ENCODE data around the gene LRMDA. TPM values are rescaled to one million over a fixed set of nuclear protein-coding genes. Genes with fewer than 3 reads are reported as not detected.

LRMDA gene
- polyA plus RNA-seq, 1 donor (not counting 4 experiments of a cell fraction or from before 2014, with no cell fraction given) = not detected

DNA sequence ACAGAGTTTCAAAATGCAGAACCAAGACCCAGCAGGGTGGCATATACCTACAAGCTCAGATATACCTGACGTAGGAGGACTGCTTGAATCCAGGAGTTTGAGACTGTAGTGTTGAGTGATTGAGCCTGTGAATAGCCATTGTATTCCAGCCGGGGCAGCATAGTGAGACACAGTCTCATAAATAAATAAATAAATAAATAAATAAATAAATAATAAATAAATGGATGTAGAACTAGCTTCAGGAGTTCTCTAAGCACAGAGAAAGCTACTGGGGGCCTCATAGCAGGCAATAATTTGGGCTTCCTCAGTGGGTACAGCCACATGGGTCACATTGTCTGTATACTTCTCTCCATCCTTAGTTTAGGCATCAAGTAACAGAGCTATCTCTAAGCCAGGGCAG, 906.8 kb downstream of the LRMDA start:
- Histone ChIP-seq H3K4me3 (ENCODE audit: control insufficient read depth in 2 of 3, extremely low read depth in 1 of 3, insufficient read depth in 2 of 3, low read depth in 1 of 3, low read length in 3 of 3) (no peak overlapping the region), H3K9me1 (ENCODE audit: control insufficient read depth, extremely low read depth, insufficient read depth, low read length) (no peaks in the 10 kb centered on the region), H3K27me3 (ENCODE audit: control insufficient read depth, extremely low read depth, insufficient read depth, low read length) (no peaks in the 10 kb centered on the region), H3K36me3 (ENCODE audit: control insufficient read depth in 2 of 2, extremely low read depth in 1 of 2, insufficient read depth in 2 of 2, low read length in 2 of 2) (no peaks in the 10 kb centered on the region), H3K4me2 (ENCODE audit: control insufficient read depth, extremely low read depth, insufficient read depth, low read depth, low read length) (no peak overlapping the region), H3K4me1 (ENCODE audit: control insufficient read depth, extremely low read depth, insufficient read depth, low read length) (no peaks in the 10 kb centered on the region), H3K9me3 (ENCODE audit: control insufficient read depth, low read depth, low read length) (no peaks in the 10 kb centered on the region), H4K20me1 (ENCODE audit: control insufficient read depth, extremely low read depth, insufficient read depth, low read length) (no peaks in the 10 kb centered on the region), H3K27ac (ENCODE audit: control insufficient read depth, insufficient read depth, low read length) (no peak overlapping the region), H3K79me2 (ENCODE audit: control insufficient read depth, insufficient read depth, low read length) (no peaks in the 10 kb centered on the region), H2AFZ (ENCODE audit: control insufficient read depth, low read length) (no peak overlapping the region), H3K9ac (ENCODE audit: control insufficient read depth, extremely low read depth, insufficient read depth, low read length) (no peak overlapping the region)
- FAIRE-seq = no peak
- no peak for TF ChIP-seq EZH2 (IDR thresholded peaks at IDR 0.05; ENCODE audit: low read length)
- TF ChIP-seq, protein P1, sequence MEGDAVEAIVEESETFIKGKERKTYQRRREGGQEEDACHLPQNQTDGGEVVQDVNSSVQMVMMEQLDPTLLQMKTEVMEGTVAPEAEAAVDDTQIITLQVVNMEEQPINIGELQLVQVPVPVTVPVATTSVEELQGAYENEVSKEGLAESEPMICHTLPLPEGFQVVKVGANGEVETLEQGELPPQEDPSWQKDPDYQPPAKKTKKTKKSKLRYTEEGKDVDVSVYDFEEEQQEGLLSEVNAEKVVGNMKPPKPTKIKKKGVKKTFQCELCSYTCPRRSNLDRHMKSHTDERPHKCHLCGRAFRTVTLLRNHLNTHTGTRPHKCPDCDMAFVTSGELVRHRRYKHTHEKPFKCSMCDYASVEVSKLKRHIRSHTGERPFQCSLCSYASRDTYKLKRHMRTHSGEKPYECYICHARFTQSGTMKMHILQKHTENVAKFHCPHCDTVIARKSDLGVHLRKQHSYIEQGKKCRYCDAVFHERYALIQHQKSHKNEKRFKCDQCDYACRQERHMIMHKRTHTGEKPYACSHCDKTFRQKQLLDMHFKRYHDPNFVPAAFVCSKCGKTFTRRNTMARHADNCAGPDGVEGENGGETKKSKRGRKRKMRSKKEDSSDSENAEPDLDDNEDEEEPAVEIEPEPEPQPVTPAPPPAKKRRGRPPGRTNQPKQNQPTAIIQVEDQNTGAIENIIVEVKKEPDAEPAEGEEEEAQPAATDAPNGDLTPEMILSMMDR (optimal IDR thresholded peaks at IDR 0.05 in 1 of 3, IDR thresholded peaks at IDR 0.05 in 1 of 3, conservative IDR thresholded peaks at IDR 0.05 in 1 of 3; ENCODE audit: extremely low read depth in 1 of 3, insufficient read depth in 2 of 3, low read length in 3 of 3) = no peak
- no peak for DNase-seq (ENCODE audit: low read depth, low spot score)
- dilution Hi-C loops (cut with MboI; ENCODE audit: extremely low pct_ligation_motif_present, low sequenced_read_pairs) = no loop called here

- H2AFZ ChIP-seq (ENCODE audit: control insufficient read depth, low read length) = no peak overlapping the region
- no peaks in the 10 kb centered on the region for H3K36me3 ChIP-seq (ENCODE audit: control insufficient read depth in 2 of 2, extremely low read depth in 1 of 2, insufficient read depth in 2 of 2, low read length in 2 of 2)
- no peak overlapping the region for H3K4me3 ChIP-seq (ENCODE audit: control insufficient read depth in 2 of 3, extremely low read depth in 1 of 3, insufficient read depth in 2 of 3, low read depth in 1 of 3, low read length in 3 of 3)
- TF ChIP-seq, protein P1 (optimal IDR thresholded peaks at IDR 0.05 in 1 of 3, IDR thresholded peaks at IDR 0.05 in 1 of 3, conservative IDR thresholded peaks at IDR 0.05 in 1 of 3; ENCODE audit: extremely low read depth in 1 of 3, insufficient read depth in 2 of 3, low read length in 3 of 3) = no peak
- TF ChIP-seq EZH2 (IDR thresholded peaks at IDR 0.05; ENCODE audit: low read length) = no peak
- no peak overlapping the region for H3K4me2 ChIP-seq (ENCODE audit: control insufficient read depth, extremely low read depth, insufficient read depth, low read depth, low read length)
- no peak overlapping the region for H3K27ac ChIP-seq (ENCODE audit: control insufficient read depth, insufficient read depth, low read length)
- no peaks in the 10 kb centered on the region for H4K20me1 ChIP-seq (ENCODE audit: control insufficient read depth, extremely low read depth, insufficient read depth, low read length)
- H3K9me3 ChIP-seq (ENCODE audit: control insufficient read depth, low read depth, low read length) = no peaks in the 10 kb centered on the region
- dilution Hi-C loops (cut with MboI; ENCODE audit: extremely low pct_ligation_motif_present, low sequenced_read_pairs) = no loop called here
- FAIRE-seq (no peak), DNase-seq (ENCODE audit: low read depth, low spot score) (no peak)
- H3K27me3 ChIP-seq (ENCODE audit: control insufficient read depth, extremely low read depth, insufficient read depth, low read length) = no peaks in the 10 kb centered on the region
- H3K9ac ChIP-seq (ENCODE audit: control insufficient read depth, extremely low read depth, insufficient read depth, low read length) = no peak overlapping the region
- no peaks in the 10 kb centered on the region for H3K4me1 ChIP-seq (ENCODE audit: control insufficient read depth, extremely low read depth, insufficient read depth, low read length)
- no peaks in the 10 kb centered on the region for H3K79me2 ChIP-seq (ENCODE audit: control insufficient read depth, insufficient read depth, low read length)
- no peaks in the 10 kb centered on the region for H3K9me1 ChIP-seq (ENCODE audit: control insufficient read depth, extremely low read depth, insufficient read depth, low read length)
These were observed 910.3 kb downstream of the LRMDA start for GRCh38 chr10:76341740-76342139.

Measured in keratinocyte (primary cell).